DND-41 (cell line): ENCODE results near the gene CCDC28B.

Experiments
- ATAC-seq: fragments of 200-7000 bp; cut with Tn5 transposase; 3 replicates; pipeline ENCODE4 v1.9.1; 2021; ENCODE audit warnings: low read depth; ENCODE audit not compliant: insufficient read depth
- DNase-seq: peaks from one replicate; pipeline ENCODE4 v3.0.0-alpha.2; 2020
- H2AFZ ChIP-seq: 2 replicates; pipeline ENCODE4 v1.6.0; 2012; ENCODE audit warnings: low read depth, low read length
- H3K27ac ChIP-seq: 2 replicates; pipeline ENCODE4 v1.5.1; 2012; ENCODE audit warnings: low read length, inconsistent platforms
- H3K27me3 ChIP-seq: fragments of 200-600 bp; sonication (generic); 2 replicates; pipeline ENCODE4 v1.6.0; 2012; ENCODE audit warnings: low read length, mild to moderate bottlenecking, inconsistent platforms; ENCODE audit not compliant: insufficient read depth, poor library complexity
- H3K36me3 ChIP-seq: 2 replicates; pipeline ENCODE4 v1.5.1; 2012; ENCODE audit warnings: low read length, inconsistent platforms; ENCODE audit not compliant: insufficient read depth
- H3K4me1 ChIP-seq: 2 replicates; pipeline ENCODE4 v1.5.1; 2012; ENCODE audit warnings: mild to moderate bottlenecking, low read length; ENCODE audit not compliant: insufficient read depth
- H3K4me2 ChIP-seq: 2 replicates; pipeline ENCODE4 v1.6.0; 2012; ENCODE audit warnings: mild to moderate bottlenecking, moderate library complexity, low read length, inconsistent platforms; ENCODE audit not compliant: insufficient read depth
- H3K4me3 ChIP-seq, 2 experiments: fragments of 200-600 bp in 1 of 2; shearing (Covaris generic) in 1 of 2; 2 replicates each; pipeline ENCODE4 v1.5.1; 2012 to 2016; ENCODE audit warnings: inconsistent platforms in 2 of 2, low read length in 2 of 2, mild to moderate bottlenecking in 2 of 2, low read depth in 1 of 2, moderate library complexity in 1 of 2
- H3K79me2 ChIP-seq: 2 replicates; pipeline ENCODE4 v1.6.0; 2012; ENCODE audit warnings: low read length, inconsistent platforms; ENCODE audit not compliant: insufficient read depth
- H3K9ac ChIP-seq: 2 replicates; pipeline ENCODE4 v1.6.0; 2012; ENCODE audit warnings: low read depth, mild to moderate bottlenecking, inconsistent platforms, low read length, moderate library complexity
- H3K9me3 ChIP-seq: 2 replicates; pipeline ENCODE4 v1.5.1; 2012; ENCODE audit warnings: low read length, moderate library complexity, mild to moderate bottlenecking, inconsistent platforms; ENCODE audit not compliant: insufficient read depth, severe bottlenecking
- H4K20me1 ChIP-seq: 2 replicates; pipeline ENCODE4 v1.6.0; 2012; ENCODE audit warnings: low read length; ENCODE audit not compliant: insufficient read depth
- CTCF ChIP-seq: IDR thresholded peaks from 2 replicates; pipeline ENCODE4 v1.5.1; 2012; ENCODE audit warnings: borderline replicate concordance, low read length, moderate library complexity, mild to moderate bottlenecking; ENCODE audit not compliant: poor library complexity, severe bottlenecking; ENCODE audit errors: extremely low read depth
- EZH2 ChIP-seq: IDR thresholded peaks from 3 replicates; pipeline ENCODE4 v1.6.1; 2012; ENCODE audit warnings: borderline replicate concordance, low read depth, mild to moderate bottlenecking, moderate library complexity, low read length, inconsistent platforms; ENCODE audit not compliant: severe bottlenecking

CCDC28B gene

GRCh38 chr1:32181563-32181962, 18.8 kb upstream of the CCDC28B start:
- H4K20me1 ChIP-seq, result peaks cover 29% of the 10 kb centered on the region
- peak overlapping the region; percentile 95; the same call in 1 of the 2 replicates for H3K9ac ChIP-seq
- H3K27ac ChIP-seq, result peak overlapping the region; percentile 94
- no peak overlapping the region for H2AFZ ChIP-seq
- no peak for ATAC-seq
- no peak for DNase-seq
- H3K27me3 ChIP-seq, result no peaks in the 10 kb centered on the region
- H3K4me1 ChIP-seq, result peaks cover 66% of the 10 kb centered on the region
- peaks cover 56% of the 10 kb centered on the region for H3K36me3 ChIP-seq
- H3K9me3 ChIP-seq, result no peaks in the 10 kb centered on the region
- TF ChIP-seq CTCF (no peak), EZH2 (no peak)
- peak overlapping the region in 1 of 2 experiments; percentile 92; a peak in 2 of 4 replicates for H3K4me3 ChIP-seq
- peaks cover 64% of the 10 kb centered on the region for H3K79me2 ChIP-seq
- H3K4me2 ChIP-seq, result peak overlapping the region; percentile 98

- Histone ChIP-seq H4K20me1 (peaks cover 29% of the 10 kb centered on the region), H3K36me3 (peaks cover 61% of the 10 kb centered on the region), H3K9ac (peak overlapping the region; percentile 95; the same call in 1 of the 2 replicates)
Observed at GRCh38 chr1:32182060-32182459, 18.3 kb upstream of the CCDC28B start.

GRCh38 chr1:32184650-32185049, 15.7 kb upstream of the CCDC28B start:
- Histone ChIP-seq H4K20me1 (peaks cover 39% of the 10 kb centered on the region), H3K36me3 (peaks cover 87% of the 10 kb centered on the region)
- TF ChIP-seq CTCF (no peak), EZH2 (no peak)

More at GRCh38 chr1:32182060-32182459, 18.3 kb upstream of the CCDC28B start:
- Histone ChIP-seq H3K9me3 (no peaks in the 10 kb centered on the region), H3K27ac (no peak overlapping the region), H3K4me2 (peak overlapping the region; percentile 98), H3K4me3 (no peak overlapping the region; a peak in 1 of 4 replicates), H3K27me3 (no peaks in the 10 kb centered on the region), H3K79me2 (peaks cover 69% of the 10 kb centered on the region), H3K4me1 (peaks cover 69% of the 10 kb centered on the region), H2AFZ (no peak overlapping the region)
- DNase-seq (no peak), ATAC-seq (no peak)
- TF ChIP-seq CTCF, result no peak
- no peak for TF ChIP-seq EZH2

More at GRCh38 chr1:32184650-32185049, 15.7 kb upstream of the CCDC28B start:
- no peak overlapping the region for H2AFZ ChIP-seq
- H3K79me2 ChIP-seq, result peaks cover 87% of the 10 kb centered on the region
- DNase-seq (no peak), ATAC-seq (no peak)
- no peaks in the 10 kb centered on the region for H3K9me3 ChIP-seq
- no peak overlapping the region for H3K9ac ChIP-seq
- H3K27me3 ChIP-seq, result no peaks in the 10 kb centered on the region
- peaks cover 63% of the 10 kb centered on the region for H3K4me1 ChIP-seq
- H3K4me3 ChIP-seq, result no peak overlapping the region
- 0 out of 2 replicates have a peak overlapping the region, but pooled peaks have one; percentile 13 for H3K27ac ChIP-seq
- peak overlapping the region; percentile 33 for H3K4me2 ChIP-seq
